ENCODE results near the gene MUTYH.

GRCh38 chr1:45291716-45292115 is 48.5 kb downstream of the MUTYH start:
- TF ChIP-seq CTCF (IDR thresholded peaks at IDR 0.05) (no peak), EZH2 (IDR thresholded peaks at IDR 0.05) (no peak), EZH2phosphoT487 (IDR thresholded peaks at IDR 0.05) (no peak)

All from neural progenitor cell (in vitro differentiated cells).